ENCODE data around the gene KIF1B. TPM values are rescaled to one million over a fixed set of nuclear protein-coding genes. Genes with fewer than 3 reads are reported as not detected.
"Not testable (repeated sequence)": the region's sequence is repeated elsewhere in the genome, so short reads cannot be mapped to it uniquely, and the experiment has no call there.

KIF1B gene
- total RNA-seq, 1 experiment from 2014 or later: 70.1 TPM

GRCh38 chr1:10415211-10415930, 205.0 kb downstream of the KIF1B start (continued):
- no peak for TF ChIP-seq ZNF281 (CRISPR knock-in tag; IDR thresholded peaks at IDR 0.05)
- no peak for TF ChIP-seq ZNF263 (CRISPR knock-in tag; IDR thresholded peaks at IDR 0.05; ENCODE audit: low read depth)
- no peak for TF ChIP-seq ZNF532 (CRISPR knock-in tag; IDR thresholded peaks at IDR 0.05; ENCODE audit: borderline replicate concordance)
- TF ChIP-seq SMAD3 (CRISPR knock-in tag; IDR thresholded peaks at IDR 0.05; ENCODE audit: borderline replicate concordance): no peak
- no peak for TF ChIP-seq ZNF416 (CRISPR knock-in tag; IDR thresholded peaks at IDR 0.05)

GRCh38 chr1:10415967-10416366, 205.6 kb downstream of the KIF1B start:
- H3K4me1 Mint-ChIP-seq; ATAC-seq; H3K27me3 Mint-ChIP-seq (ENCODE audit: low read depth); H3K9me3 Mint-ChIP-seq; DNase-seq (ENCODE audit: low spot score); POLR2A ChIA-PET; H3K4me3 Mint-ChIP-seq: not testable (repeated sequence)
- H3K27ac Mint-ChIP-seq: peak overlapping the region; percentile 69
- peak; percentile 67; the same call in 1 of the 2 replicates for TF ChIP-seq ZNF121 (CRISPR knock-in tag; IDR thresholded peaks at IDR 0.05)
- CTCF ChIA-PET: interaction anchor here (0.9 to 1.4 kb wide), 2 partner anchors 8 to 14 kb away, joined by 3 to 5 read pairs; partner anchors contain the start of gene CENPS
- peaks cover 88% of the 10 kb centered on the region for H3K36me3 Mint-ChIP-seq

GRCh38 chr1:10418741-10419140, 208.4 kb downstream of the KIF1B start:
- ATAC-seq; H3K27me3 Mint-ChIP-seq (ENCODE audit: low read depth); CTCF ChIA-PET; H3K4me1 Mint-ChIP-seq; H3K9me3 Mint-ChIP-seq; POLR2A ChIA-PET; H3K4me3 Mint-ChIP-seq; DNase-seq (ENCODE audit: low spot score); H3K27ac Mint-ChIP-seq: not testable (repeated sequence)
- H3K36me3 Mint-ChIP-seq: peaks cover 67% of the 10 kb centered on the region

GRCh38 chr1:10419351-10419750, 209.0 kb downstream of the KIF1B start:
- Mint-ChIP-seq H3K4me3 (no peak overlapping the region), H3K9me3 (no peaks in the 10 kb centered on the region), H3K4me1 (peaks cover 5% of the 10 kb centered on the region; the same call in 1 of the 2 replicates), H3K36me3 (peaks cover 62% of the 10 kb centered on the region), H3K27me3 (ENCODE audit: low read depth) (no peaks in the 10 kb centered on the region), H3K27ac (no peak overlapping the region)
- no peak for TF ChIP-seq ZNF396 (CRISPR knock-in tag; IDR thresholded peaks at IDR 0.05; ENCODE audit: borderline replicate concordance)
- TF ChIP-seq ETV6 (CRISPR knock-in tag; IDR thresholded peaks at IDR 0.05): no peak
- no peak for TF ChIP-seq ZNF416 (CRISPR knock-in tag; IDR thresholded peaks at IDR 0.05)
- no peak for TF ChIP-seq GABPB1 (CRISPR knock-in tag; IDR thresholded peaks at IDR 0.05)
- no peak for TF ChIP-seq ZNF232 (CRISPR knock-in tag; IDR thresholded peaks at IDR 0.05)
- TF ChIP-seq ZNF532 (CRISPR knock-in tag; IDR thresholded peaks at IDR 0.05; ENCODE audit: borderline replicate concordance): no peak
- no peak for TF ChIP-seq NR1H2 (CRISPR knock-in tag; IDR thresholded peaks at IDR 0.05)
- no peak for TF ChIP-seq EMX1 (CRISPR knock-in tag; IDR thresholded peaks at IDR 0.05)
- DNase-seq (ENCODE audit: low spot score) (no peak), ATAC-seq (no peak)
- ChIA-PET POLR2A (no interaction called here), CTCF (no interaction called here)
